Measurements from ENCODE around the gene NMRK1. TPM values are rescaled to one million over a fixed set of nuclear protein-coding genes. Genes with fewer than 3 reads are reported as not detected.

NMRK1 gene
- total RNA-seq, 1 experiment from 2014 or later: 24.6 TPM

GRCh38 chr9:75128535-75128934 lies 40.6 kb upstream of the NMRK1 start:
- Mint-ChIP-seq H3K36me3 (ENCODE audit: insufficient read depth, unreplicated experiment) (peaks cover 7% of the 10 kb centered on the region), H3K27me3 (ENCODE audit: insufficient read depth, unreplicated experiment) (no peaks in the 10 kb centered on the region), H3K4me1 (ENCODE audit: insufficient read depth, unreplicated experiment) (no peaks in the 10 kb centered on the region), H3K9me3 (ENCODE audit: unreplicated experiment) (no peaks in the 10 kb centered on the region), H3K4me3 (ENCODE audit: unreplicated experiment) (no peak overlapping the region), H3K27ac (ENCODE audit: low read depth, unreplicated experiment) (no peak overlapping the region)
- CTCF ChIA-PET: no interaction called here
- TF ChIP-seq CTCF (IDR thresholded peaks at IDR 0.05; ENCODE audit: unreplicated experiment): no peak
- DNase-seq (ENCODE audit: unreplicated experiment): no peak
- POLR2A ChIA-PET: no interaction called here
- intact Hi-C loops (cut with micrococcal nuclease): no loop called here
- BruUV-seq (replicated peaks): no TSS peak

DNA sequence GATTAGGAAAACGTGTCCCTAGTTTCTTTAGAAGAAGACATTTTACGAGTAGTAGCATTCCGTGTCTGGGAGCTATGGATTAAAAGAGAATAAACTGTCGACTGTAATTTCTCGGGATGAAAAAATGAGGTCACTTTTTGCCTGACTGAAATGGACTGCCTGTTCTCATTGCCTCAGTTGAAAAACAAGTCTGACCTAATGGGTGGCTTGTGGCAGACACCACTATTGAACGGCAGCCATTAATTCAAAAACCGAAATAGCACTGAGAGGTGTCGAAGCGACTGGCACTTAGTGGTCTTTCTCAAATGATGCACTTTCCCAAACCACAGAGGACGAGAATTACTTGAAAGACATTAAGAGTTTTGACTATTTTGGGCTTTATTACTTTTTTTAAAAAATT lies 35.7 kb upstream of the NMRK1 start:
- Mint-ChIP-seq H3K9me3 (ENCODE audit: unreplicated experiment) (peaks cover under 1% of the 10 kb centered on the region), H3K36me3 (ENCODE audit: insufficient read depth, unreplicated experiment) (no peaks in the 10 kb centered on the region), H3K27ac (ENCODE audit: low read depth, unreplicated experiment) (no peak overlapping the region), H3K27me3 (ENCODE audit: insufficient read depth, unreplicated experiment) (no peaks in the 10 kb centered on the region), H3K4me1 (ENCODE audit: insufficient read depth, unreplicated experiment) (no peaks in the 10 kb centered on the region), H3K4me3 (ENCODE audit: unreplicated experiment) (no peak overlapping the region)
- no peak for TF ChIP-seq CTCF (IDR thresholded peaks at IDR 0.05; ENCODE audit: unreplicated experiment)
- no peak for DNase-seq (ENCODE audit: unreplicated experiment)
- ChIA-PET POLR2A (no interaction called here), CTCF (interaction anchor here (0.9 to 1.2 kb wide), 2 partner anchors 34 to 351 kb away, joined by 3 read pairs; no protein-coding TSS in a partner anchor)
- intact Hi-C loops (cut with micrococcal nuclease): no loop called here
- no TSS peak for BruUV-seq (replicated peaks)

DNA sequence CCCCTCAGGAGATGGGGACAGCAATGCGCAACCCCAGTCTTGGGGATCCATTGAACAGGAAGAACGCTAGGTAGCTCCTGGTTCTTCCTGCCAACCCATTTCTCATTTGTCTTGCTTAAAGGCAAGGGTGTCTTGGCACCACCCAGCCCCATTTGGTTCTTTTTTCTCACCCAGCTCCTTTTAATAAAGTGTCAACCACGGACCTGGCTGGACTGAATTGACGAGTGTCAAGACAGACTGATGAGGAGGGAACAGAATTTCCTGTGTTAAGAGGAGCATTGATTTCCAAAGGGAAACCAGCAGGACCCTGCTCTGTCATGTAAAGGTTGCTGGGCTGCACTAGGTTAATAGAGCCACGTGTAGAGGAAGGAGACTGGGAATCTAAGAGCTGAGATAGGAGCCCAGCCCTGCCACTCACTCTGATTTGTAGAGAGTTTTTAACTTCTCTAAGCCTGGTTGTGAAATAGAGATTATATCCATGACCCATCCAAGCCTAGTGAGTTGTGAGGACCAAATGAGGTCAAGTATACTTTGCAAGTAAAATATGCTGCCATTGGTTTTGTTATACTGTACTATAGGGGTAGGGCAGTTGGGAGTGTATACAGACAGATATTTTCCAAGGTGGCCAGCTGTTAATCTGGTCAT lies 34.1 kb upstream of the NMRK1 start:
- no peaks in the 10 kb centered on the region for H3K27me3 Mint-ChIP-seq (ENCODE audit: insufficient read depth, unreplicated experiment)
- BruUV-seq (replicated peaks): no TSS peak
- H3K4me3 Mint-ChIP-seq (ENCODE audit: unreplicated experiment): no peak overlapping the region
- TF ChIP-seq CTCF (IDR thresholded peaks at IDR 0.05; ENCODE audit: unreplicated experiment): no peak
- CTCF ChIA-PET: interaction anchor here (0.7 to 1.2 kb wide), 2 partner anchors 349 to 467 kb away, joined by 3 read pairs; no protein-coding TSS in a partner anchor
- DNase-seq (ENCODE audit: unreplicated experiment): no peak
- intact Hi-C loops (cut with micrococcal nuclease): no loop called here
- H3K27ac Mint-ChIP-seq (ENCODE audit: low read depth, unreplicated experiment): no peak overlapping the region
- POLR2A ChIA-PET: interaction anchor here (0.8 to 1.1 kb wide), 2 partner anchors 13 to 25 kb away, joined by 3 read pairs; no protein-coding TSS in a partner anchor
- H3K36me3 Mint-ChIP-seq (ENCODE audit: insufficient read depth, unreplicated experiment): no peaks in the 10 kb centered on the region
- no peaks in the 10 kb centered on the region for H3K4me1 Mint-ChIP-seq (ENCODE audit: insufficient read depth, unreplicated experiment)
- H3K9me3 Mint-ChIP-seq (ENCODE audit: unreplicated experiment): peaks cover 8% of the 10 kb centered on the region

DNA sequence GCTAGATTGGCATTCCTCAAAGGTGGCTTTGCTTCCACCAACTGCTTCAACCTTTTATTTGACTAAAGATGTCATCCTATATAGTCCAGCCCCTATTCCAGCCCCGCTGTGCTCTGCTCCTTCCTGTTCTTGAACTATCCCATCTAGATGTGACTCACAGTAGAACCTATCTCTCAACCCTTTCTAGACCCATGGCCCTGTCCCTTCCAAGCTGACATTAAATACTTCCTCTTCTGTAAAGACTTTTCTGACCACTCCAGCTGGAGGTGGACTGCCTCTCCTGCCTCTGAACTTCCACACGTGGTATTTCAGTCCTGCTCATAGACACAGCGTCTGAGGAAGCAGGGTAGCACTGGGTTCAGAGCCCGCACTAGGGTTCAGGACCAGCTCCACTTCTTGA lies 32.7 kb upstream of the NMRK1 start:
- Mint-ChIP-seq H3K4me1 (ENCODE audit: insufficient read depth, unreplicated experiment) (no peaks in the 10 kb centered on the region), H3K27me3 (ENCODE audit: insufficient read depth, unreplicated experiment) (no peaks in the 10 kb centered on the region), H3K36me3 (ENCODE audit: insufficient read depth, unreplicated experiment) (no peaks in the 10 kb centered on the region), H3K4me3 (ENCODE audit: unreplicated experiment) (no peak overlapping the region), H3K27ac (ENCODE audit: low read depth, unreplicated experiment) (no peak overlapping the region), H3K9me3 (ENCODE audit: unreplicated experiment) (peaks cover 8% of the 10 kb centered on the region)
- intact Hi-C loops (cut with micrococcal nuclease): no loop called here
- DNase-seq (ENCODE audit: unreplicated experiment): no peak
- no TSS peak for BruUV-seq (replicated peaks)
- ChIA-PET POLR2A (interaction anchor here (0.7 kb wide), 1 partner anchor 47 kb away, joined by 4 read pairs; no protein-coding TSS in a partner anchor), CTCF (interaction anchor here (0.6 to 1.1 kb wide), 3 partner anchors 9 to 119 kb away, joined by 3 to 5 read pairs (median 5); no protein-coding TSS in a partner anchor)
- TF ChIP-seq CTCF (IDR thresholded peaks at IDR 0.05; ENCODE audit: unreplicated experiment): no peak

All from MCF 10A (cell line).